ENCODE data around the gene TM4SF1. TPM values are rescaled to one million over a fixed set of nuclear protein-coding genes. Genes with fewer than 3 reads are reported as not detected.

The TM4SF1 gene
- total RNA-seq, 1 experiment from 2014 or later = 1,063 TPM

GRCh38 chr3:149417727-149418126 lies 40.3 kb upstream of the TM4SF1 start:
- in situ Hi-C loops (cut with HindIII; ENCODE audit: low pct_unique_long_range_greater_than_20kb, low sequenced_read_pairs) = no loop called here
- Histone ChIP-seq H3K9me3 (ENCODE audit: control insufficient read depth, insufficient read depth, low read depth, low read length) (no peaks in the 10 kb centered on the region), H3K4me1 (ENCODE audit: control insufficient read depth, insufficient read depth, low read length) (peaks cover 8% of the 10 kb centered on the region; the same call in 1 of the 2 replicates), H3K27me3 (ENCODE audit: control insufficient read depth, insufficient read depth, low read length) (no peaks in the 10 kb centered on the region), H3K4me3 (ENCODE audit: low read depth in 2 of 2, low read length in 2 of 2) (no peak overlapping the region), H3K27ac (ENCODE audit: low read length) (peak overlapping the region; percentile 36; the same call in 1 of the 2 replicates), H3K36me3 (ENCODE audit: control insufficient read depth, insufficient read depth, low read length) (no peaks in the 10 kb centered on the region)
- intact Hi-C loops (cut with micrococcal nuclease; ENCODE audit: unreplicated experiment) = no loop called here
- ChIA-PET POLR2A (no interaction called here), CTCF (no interaction called here)
- ATAC-seq = no peak
- no peak for TF ChIP-seq SIN3A (IDR thresholded peaks at IDR 0.05; ENCODE audit: borderline replicate concordance, insufficient read depth, low read depth, low read length)
- TF ChIP-seq POLR2AphosphoS5 (IDR thresholded peaks at IDR 0.05; ENCODE audit: low read depth, low read length) = no peak
- DNase-seq (ENCODE audit: low read depth, low spot score) = no peak
- no TSS peak for BruUV-seq (replicated peaks)

DNA sequence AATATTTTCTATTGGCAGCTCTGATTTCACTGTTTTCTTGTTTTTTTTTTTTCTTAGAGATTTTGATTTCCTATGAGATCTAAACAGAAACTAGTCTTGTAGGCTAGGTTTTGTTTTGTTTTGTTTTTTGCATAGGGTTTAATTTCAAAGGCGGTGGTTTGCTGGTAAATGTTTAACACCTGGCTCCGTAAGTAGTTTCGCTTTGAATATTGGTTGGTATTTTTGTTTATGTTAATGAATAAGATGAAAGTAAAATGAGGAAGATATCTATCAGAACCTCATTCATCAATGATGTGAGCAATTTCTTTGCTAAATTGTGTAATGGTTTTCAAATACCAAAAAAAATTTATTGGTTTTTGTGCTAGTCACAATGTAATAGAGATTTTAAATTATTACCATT lies 39.7 kb upstream of the TM4SF1 start:
- ATAC-seq = no peak
- no peak for DNase-seq (ENCODE audit: low read depth, low spot score)
- Histone ChIP-seq H3K36me3 (ENCODE audit: control insufficient read depth, insufficient read depth, low read length) (no peaks in the 10 kb centered on the region), H3K9me3 (ENCODE audit: control insufficient read depth, insufficient read depth, low read depth, low read length) (no peaks in the 10 kb centered on the region), H3K4me1 (ENCODE audit: control insufficient read depth, insufficient read depth, low read length) (peaks cover 8% of the 10 kb centered on the region; the same call in 1 of the 2 replicates), H3K4me3 (ENCODE audit: low read depth in 2 of 2, low read length in 2 of 2) (no peak overlapping the region), H3K27ac (ENCODE audit: low read length) (no peak overlapping the region; the same call in 1 of the 2 replicates), H3K27me3 (ENCODE audit: control insufficient read depth, insufficient read depth, low read length) (no peaks in the 10 kb centered on the region)
- CTCF ChIA-PET = interaction anchor here (0.6 kb wide), 1 partner anchor 53 kb away, joined by 5 read pairs; no protein-coding TSS in a partner anchor
- intact Hi-C loops (cut with micrococcal nuclease; ENCODE audit: unreplicated experiment) = no loop called here
- BruUV-seq (replicated peaks) = no TSS peak
- TF ChIP-seq SIN3A (IDR thresholded peaks at IDR 0.05; ENCODE audit: borderline replicate concordance, insufficient read depth, low read depth, low read length) (no peak), TCF7L2 (IDR thresholded peaks at IDR 0.05; ENCODE audit: low read depth, low read length) (no peak), POLR2AphosphoS5 (IDR thresholded peaks at IDR 0.05; ENCODE audit: low read depth, low read length) (no peak)
- TF ChIP-seq, protein P1, sequence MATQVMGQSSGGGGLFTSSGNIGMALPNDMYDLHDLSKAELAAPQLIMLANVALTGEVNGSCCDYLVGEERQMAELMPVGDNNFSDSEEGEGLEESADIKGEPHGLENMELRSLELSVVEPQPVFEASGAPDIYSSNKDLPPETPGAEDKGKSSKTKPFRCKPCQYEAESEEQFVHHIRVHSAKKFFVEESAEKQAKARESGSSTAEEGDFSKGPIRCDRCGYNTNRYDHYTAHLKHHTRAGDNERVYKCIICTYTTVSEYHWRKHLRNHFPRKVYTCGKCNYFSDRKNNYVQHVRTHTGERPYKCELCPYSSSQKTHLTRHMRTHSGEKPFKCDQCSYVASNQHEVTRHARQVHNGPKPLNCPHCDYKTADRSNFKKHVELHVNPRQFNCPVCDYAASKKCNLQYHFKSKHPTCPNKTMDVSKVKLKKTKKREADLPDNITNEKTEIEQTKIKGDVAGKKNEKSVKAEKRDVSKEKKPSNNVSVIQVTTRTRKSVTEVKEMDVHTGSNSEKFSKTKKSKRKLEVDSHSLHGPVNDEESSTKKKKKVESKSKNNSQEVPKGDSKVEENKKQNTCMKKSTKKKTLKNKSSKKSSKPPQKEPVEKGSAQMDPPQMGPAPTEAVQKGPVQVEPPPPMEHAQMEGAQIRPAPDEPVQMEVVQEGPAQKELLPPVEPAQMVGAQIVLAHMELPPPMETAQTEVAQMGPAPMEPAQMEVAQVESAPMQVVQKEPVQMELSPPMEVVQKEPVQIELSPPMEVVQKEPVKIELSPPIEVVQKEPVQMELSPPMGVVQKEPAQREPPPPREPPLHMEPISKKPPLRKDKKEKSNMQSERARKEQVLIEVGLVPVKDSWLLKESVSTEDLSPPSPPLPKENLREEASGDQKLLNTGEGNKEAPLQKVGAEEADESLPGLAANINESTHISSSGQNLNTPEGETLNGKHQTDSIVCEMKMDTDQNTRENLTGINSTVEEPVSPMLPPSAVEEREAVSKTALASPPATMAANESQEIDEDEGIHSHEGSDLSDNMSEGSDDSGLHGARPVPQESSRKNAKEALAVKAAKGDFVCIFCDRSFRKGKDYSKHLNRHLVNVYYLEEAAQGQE (IDR thresholded peaks at IDR 0.05; ENCODE audit: insufficient read depth in 1 of 2, low read depth in 2 of 2, low read length in 1 of 2) = no peak
- TF ChIP-seq, protein P2, sequence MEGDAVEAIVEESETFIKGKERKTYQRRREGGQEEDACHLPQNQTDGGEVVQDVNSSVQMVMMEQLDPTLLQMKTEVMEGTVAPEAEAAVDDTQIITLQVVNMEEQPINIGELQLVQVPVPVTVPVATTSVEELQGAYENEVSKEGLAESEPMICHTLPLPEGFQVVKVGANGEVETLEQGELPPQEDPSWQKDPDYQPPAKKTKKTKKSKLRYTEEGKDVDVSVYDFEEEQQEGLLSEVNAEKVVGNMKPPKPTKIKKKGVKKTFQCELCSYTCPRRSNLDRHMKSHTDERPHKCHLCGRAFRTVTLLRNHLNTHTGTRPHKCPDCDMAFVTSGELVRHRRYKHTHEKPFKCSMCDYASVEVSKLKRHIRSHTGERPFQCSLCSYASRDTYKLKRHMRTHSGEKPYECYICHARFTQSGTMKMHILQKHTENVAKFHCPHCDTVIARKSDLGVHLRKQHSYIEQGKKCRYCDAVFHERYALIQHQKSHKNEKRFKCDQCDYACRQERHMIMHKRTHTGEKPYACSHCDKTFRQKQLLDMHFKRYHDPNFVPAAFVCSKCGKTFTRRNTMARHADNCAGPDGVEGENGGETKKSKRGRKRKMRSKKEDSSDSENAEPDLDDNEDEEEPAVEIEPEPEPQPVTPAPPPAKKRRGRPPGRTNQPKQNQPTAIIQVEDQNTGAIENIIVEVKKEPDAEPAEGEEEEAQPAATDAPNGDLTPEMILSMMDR (IDR thresholded peaks at IDR 0.05) = no peak
- in situ Hi-C loops (cut with HindIII; ENCODE audit: low pct_unique_long_range_greater_than_20kb, low sequenced_read_pairs) = no loop called here
- POLR2A ChIA-PET = no interaction called here

- H3K4me3 ChIP-seq (ENCODE audit: low read depth in 2 of 2, low read length in 2 of 2) = no peak overlapping the region
- ChIA-PET CTCF (interaction anchor here (0.6 kb wide), 1 partner anchor 25 kb away, joined by 5 read pairs; no protein-coding TSS in a partner anchor), POLR2A (no interaction called here)
- no peaks in the 10 kb centered on the region for H3K27me3 ChIP-seq (ENCODE audit: control insufficient read depth, insufficient read depth, low read length)
- H3K36me3 ChIP-seq (ENCODE audit: control insufficient read depth, insufficient read depth, low read length) = no peaks in the 10 kb centered on the region
- in situ Hi-C loops (cut with HindIII; ENCODE audit: low pct_unique_long_range_greater_than_20kb, low sequenced_read_pairs) (no loop called here), intact Hi-C loops (cut with micrococcal nuclease; ENCODE audit: unreplicated experiment) (no loop called here)
- H3K27ac ChIP-seq (ENCODE audit: low read length) = peak overlapping the region; percentile 48; the same call in 1 of the 2 replicates
- H3K9me3 ChIP-seq (ENCODE audit: control insufficient read depth, insufficient read depth, low read depth, low read length) = no peaks in the 10 kb centered on the region
- no TSS peak for BruUV-seq (replicated peaks)
- H3K4me1 ChIP-seq (ENCODE audit: control insufficient read depth, insufficient read depth, low read length) = peaks cover 8% of the 10 kb centered on the region; the same call in 1 of the 2 replicates
- ATAC-seq = no peak
- DNase-seq (ENCODE audit: low read depth, low spot score) = no peak
- no peak for TF ChIP-seq POLR2AphosphoS5 (IDR thresholded peaks at IDR 0.05; ENCODE audit: low read depth, low read length)
- TF ChIP-seq TCF7L2 (IDR thresholded peaks at IDR 0.05; ENCODE audit: low read depth, low read length) = no peak
- TF ChIP-seq SIN3A (IDR thresholded peaks at IDR 0.05; ENCODE audit: borderline replicate concordance, insufficient read depth, low read depth, low read length) = no peak
- TF ChIP-seq, protein P2 (IDR thresholded peaks at IDR 0.05) = no peak
- TF ChIP-seq, protein P1 (IDR thresholded peaks at IDR 0.05; ENCODE audit: insufficient read depth in 1 of 2, low read depth in 2 of 2, low read length in 1 of 2) = no peak
These were observed 38.0 kb upstream of the TM4SF1 start for GRCh38 chr3:149415484-149415883.

Measured in Panc1 (cell line).